IPS-15b (cell line): ENCODE data around the gene CHD2.
A peak's percentile ranks its signal among the peaks of the same experiment; 100 is the strongest.

ENCODE experiments used
- H3K27me3 ChIP-seq: one replicate; pipeline ENCODE4 v1.6.1; 2013; ENCODE audit warnings: low read length; ENCODE audit not compliant: control insufficient read depth, insufficient read depth
- H3K36me3 ChIP-seq: one replicate; pipeline ENCODE4 v1.6.1; 2013; ENCODE audit warnings: low read length; ENCODE audit not compliant: control insufficient read depth, insufficient read depth
- H3K4me1 ChIP-seq: one replicate; pipeline ENCODE4 v1.6.1; 2013; ENCODE audit warnings: mild to moderate bottlenecking, low read length; ENCODE audit not compliant: control insufficient read depth, insufficient read depth
- H3K4me3 ChIP-seq: one replicate; pipeline ENCODE4 v1.5.1; 2013; ENCODE audit warnings: low read depth, low read length
- H3K9ac ChIP-seq: one replicate; pipeline ENCODE4 v1.6.1; 2013; ENCODE audit warnings: low read depth, mild to moderate bottlenecking, low read length
- H3K9me3 ChIP-seq: one replicate; pipeline ENCODE4 v1.6.1; 2013; ENCODE audit warnings: mild to moderate bottlenecking, low read length; ENCODE audit not compliant: control insufficient read depth, insufficient read depth

The CHD2 gene

GRCh38 chr15:93046721-93047120 lies 146.6 kb downstream of the CHD2 start:
- Histone ChIP-seq H3K36me3 (peaks cover 79% of the 10 kb centered on the region), H3K9me3 (no peaks in the 10 kb centered on the region), H3K9ac (no peak overlapping the region), H3K4me1 (no peaks in the 10 kb centered on the region), H3K4me3 (no peak overlapping the region), H3K27me3 (no peaks in the 10 kb centered on the region)

- Histone ChIP-seq H3K4me3 (no peak overlapping the region), H3K4me1 (no peaks in the 10 kb centered on the region), H3K9me3 (no peaks in the 10 kb centered on the region), H3K9ac (no peak overlapping the region), H3K36me3 (peaks cover 90% of the 10 kb centered on the region), H3K27me3 (no peaks in the 10 kb centered on the region)
Observed at GRCh38 chr15:93047621-93048425, 147.7 kb downstream of the CHD2 start.

DNA sequence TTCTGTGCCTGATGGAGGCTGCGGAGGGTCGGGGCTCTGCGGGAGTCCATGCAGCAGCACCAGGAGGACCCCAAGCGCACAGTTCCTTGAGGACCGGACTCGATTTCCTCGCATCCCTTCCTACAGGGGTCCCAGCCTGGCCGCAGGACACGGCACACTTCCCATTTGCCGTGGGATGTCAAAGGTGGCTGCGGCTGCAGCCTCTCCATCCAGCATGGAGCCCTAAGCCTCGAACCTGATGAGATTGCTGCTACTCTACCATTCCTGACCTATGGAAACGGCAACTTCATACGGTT lies 148.2 kb downstream of the CHD2 start:
- Histone ChIP-seq H3K9ac (no peak overlapping the region), H3K4me1 (no peaks in the 10 kb centered on the region), H3K27me3 (no peaks in the 10 kb centered on the region), H3K4me3 (no peak overlapping the region), H3K9me3 (no peaks in the 10 kb centered on the region), H3K36me3 (peaks cover 95% of the 10 kb centered on the region)

- Histone ChIP-seq H3K4me3 (no peak overlapping the region), H3K4me1 (no peaks in the 10 kb centered on the region), H3K9me3 (no peaks in the 10 kb centered on the region), H3K36me3 (peaks cover 95% of the 10 kb centered on the region), H3K27me3 (no peaks in the 10 kb centered on the region), H3K9ac (no peak overlapping the region)
Observed at GRCh38 chr15:93048759-93049161, 148.6 kb downstream of the CHD2 start.

GRCh38 chr15:93049233-93049632 lies 149.1 kb downstream of the CHD2 start:
- H3K36me3 ChIP-seq: peaks cover 92% of the 10 kb centered on the region
- H3K9ac ChIP-seq: no peak overlapping the region
- no peaks in the 10 kb centered on the region for H3K27me3 ChIP-seq
- H3K4me1 ChIP-seq: no peaks in the 10 kb centered on the region
- H3K4me3 ChIP-seq: no peak overlapping the region
- H3K9me3 ChIP-seq: no peaks in the 10 kb centered on the region

GRCh38 chr15:93049914-93050578 lies 149.9 kb downstream of the CHD2 start:
- Histone ChIP-seq H3K9me3 (no peaks in the 10 kb centered on the region), H3K27me3 (no peaks in the 10 kb centered on the region), H3K9ac (no peak overlapping the region), H3K4me3 (no peak overlapping the region), H3K4me1 (no peaks in the 10 kb centered on the region), H3K36me3 (peaks cover 91% of the 10 kb centered on the region)

- Histone ChIP-seq H3K4me3 (no peak overlapping the region), H3K27me3 (no peaks in the 10 kb centered on the region), H3K36me3 (peaks cover 91% of the 10 kb centered on the region), H3K9ac (no peak overlapping the region), H3K4me1 (no peaks in the 10 kb centered on the region), H3K9me3 (no peaks in the 10 kb centered on the region)
Observed at GRCh38 chr15:93050648-93051047, 150.5 kb downstream of the CHD2 start.

DNA sequence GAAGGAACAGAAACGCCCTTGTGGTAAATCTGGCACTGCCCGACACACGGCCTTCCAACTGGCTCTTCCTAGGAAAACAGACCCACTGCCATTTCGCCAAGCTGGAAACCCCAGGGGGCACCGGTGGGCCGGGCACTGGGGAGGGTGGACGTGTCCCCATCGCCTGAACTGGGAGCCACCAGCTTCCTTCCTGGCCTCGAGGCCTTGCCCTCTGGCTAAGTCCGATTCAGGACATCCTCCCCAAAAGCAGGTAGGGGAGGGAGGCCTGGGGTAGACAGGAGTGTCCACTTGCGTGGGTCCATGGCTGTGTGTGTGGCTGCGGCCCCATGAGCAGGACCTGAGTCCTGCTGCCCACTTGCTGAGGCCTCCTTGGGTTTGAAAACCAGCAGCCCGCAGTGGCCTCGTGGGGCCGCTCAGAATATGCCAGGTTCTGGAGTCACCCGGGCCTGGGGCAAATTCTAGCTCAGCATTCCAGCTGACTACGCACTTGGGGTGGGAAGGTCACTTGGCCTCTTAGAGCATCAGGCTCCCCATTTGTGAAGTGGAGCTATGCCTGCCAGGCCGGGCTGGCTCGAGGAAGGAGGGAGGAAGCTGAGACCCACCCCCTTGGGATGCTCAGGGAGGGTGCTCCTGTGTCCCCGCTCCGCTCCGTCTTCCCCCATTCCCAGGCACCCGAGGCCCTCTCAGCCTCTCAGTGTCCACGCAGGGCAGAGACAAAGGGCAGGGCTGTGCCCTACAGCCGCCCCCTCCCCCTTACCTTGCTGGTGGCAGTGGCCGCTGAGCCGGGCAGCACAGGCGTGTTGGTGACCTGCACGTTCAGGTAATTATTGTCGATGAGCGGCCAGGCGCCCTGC lies 151.3 kb downstream of the CHD2 start:
- H3K27me3 ChIP-seq: no peaks in the 10 kb centered on the region
- H3K9me3 ChIP-seq: no peaks in the 10 kb centered on the region
- no peaks in the 10 kb centered on the region for H3K4me1 ChIP-seq
- H3K9ac ChIP-seq: no peak overlapping the region
- H3K4me3 ChIP-seq: no peak overlapping the region
- H3K36me3 ChIP-seq: peaks cover 91% of the 10 kb centered on the region

DNA sequence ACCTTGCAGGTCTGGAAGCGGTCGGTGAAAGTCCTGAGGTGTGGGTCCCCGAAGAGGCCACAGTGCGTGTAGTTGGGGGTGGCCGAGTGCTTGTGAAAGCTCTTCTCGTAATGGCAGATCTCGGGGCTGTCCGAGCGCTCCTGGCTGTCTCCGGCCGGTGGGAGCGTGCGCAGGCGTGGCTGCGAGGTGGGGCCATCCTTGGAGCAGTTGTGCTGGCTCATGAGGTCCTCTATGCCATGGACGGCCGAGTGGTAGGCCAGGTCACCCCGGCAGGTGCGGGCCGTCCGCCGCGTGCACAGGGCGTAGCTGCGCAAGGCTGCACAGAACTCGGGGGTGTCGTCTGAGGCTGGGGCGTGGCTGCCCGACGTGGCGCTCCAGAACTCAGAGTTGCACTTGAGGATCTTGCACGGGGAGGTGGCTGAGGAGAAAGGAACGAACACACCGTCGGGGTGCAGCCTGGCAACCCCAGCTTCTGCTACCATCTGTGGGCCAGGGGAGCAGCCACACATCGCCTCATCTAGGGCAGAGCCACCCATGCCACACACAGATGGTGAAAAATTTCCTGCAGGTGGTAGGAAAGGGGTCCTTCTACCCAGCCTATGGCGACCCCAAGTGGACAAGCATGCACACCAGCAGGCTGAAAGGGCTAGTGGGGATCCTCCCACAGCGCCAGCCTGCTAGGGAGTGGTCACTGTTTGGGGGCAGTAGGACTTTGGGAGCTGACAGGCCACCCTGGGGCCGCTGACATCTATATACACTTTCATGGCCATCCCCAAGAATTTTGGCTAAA lies 152.2 kb downstream of the CHD2 start:
- Histone ChIP-seq H3K4me3 (no peak overlapping the region), H3K4me1 (no peaks in the 10 kb centered on the region), H3K9ac (no peak overlapping the region), H3K27me3 (no peaks in the 10 kb centered on the region), H3K9me3 (no peaks in the 10 kb centered on the region), H3K36me3 (peaks cover 89% of the 10 kb centered on the region)

DNA sequence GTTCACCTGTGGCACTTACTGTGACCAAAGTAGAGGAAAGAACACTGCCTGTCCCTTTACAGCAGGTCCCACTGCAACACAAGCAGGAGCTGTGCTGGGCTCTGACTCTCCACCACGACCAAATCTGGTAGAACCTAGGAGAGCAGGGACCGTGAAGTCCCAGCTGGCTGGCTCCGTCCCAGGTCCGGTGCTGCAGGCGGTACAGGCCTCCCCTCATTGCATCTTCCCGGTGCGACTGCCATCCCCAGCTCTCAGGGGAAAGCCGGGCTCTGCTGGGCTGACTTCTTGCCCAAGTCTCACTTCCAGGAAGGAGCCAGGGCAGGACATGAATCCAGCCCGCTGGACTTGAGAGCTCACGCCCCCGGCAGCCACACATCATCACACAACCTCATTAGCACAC lies 155.1 kb downstream of the CHD2 start:
- H3K4me3 ChIP-seq: no peak overlapping the region
- H3K36me3 ChIP-seq: peaks cover 70% of the 10 kb centered on the region
- no peaks in the 10 kb centered on the region for H3K9me3 ChIP-seq
- H3K9ac ChIP-seq: no peak overlapping the region
- peaks cover 6% of the 10 kb centered on the region for H3K4me1 ChIP-seq
- no peaks in the 10 kb centered on the region for H3K27me3 ChIP-seq

DNA sequence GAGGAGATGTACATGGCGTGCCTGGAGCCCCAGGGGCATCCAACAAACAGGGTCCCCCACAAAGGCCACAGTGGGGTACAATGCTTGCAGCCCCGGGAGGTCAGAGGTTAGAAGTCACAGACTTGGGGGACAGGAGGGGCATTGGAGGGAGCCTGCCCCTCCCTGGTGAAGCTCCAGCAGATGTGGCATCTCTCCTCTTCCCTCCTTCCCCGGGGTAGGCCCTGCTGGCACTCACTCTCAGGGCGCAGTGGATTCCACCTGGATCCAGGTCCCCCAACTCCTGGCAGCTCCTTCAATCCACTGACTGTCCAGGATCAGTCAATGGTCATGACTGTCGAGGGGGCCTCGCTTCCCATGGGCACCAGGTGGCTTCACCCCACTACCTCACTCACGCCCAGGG lies 156.7 kb downstream of the CHD2 start:
- peaks cover 54% of the 10 kb centered on the region for H3K36me3 ChIP-seq
- H3K4me3 ChIP-seq: no peak overlapping the region
- H3K9ac ChIP-seq: peak overlapping the region; percentile 24
- H3K27me3 ChIP-seq: no peaks in the 10 kb centered on the region
- peaks cover 18% of the 10 kb centered on the region for H3K4me1 ChIP-seq
- H3K9me3 ChIP-seq: no peaks in the 10 kb centered on the region
